ENCODE measurements around the gene KIDINS220. TPM values are rescaled to one million over a fixed set of nuclear protein-coding genes. Genes with fewer than 3 reads are reported as not detected.
A peak's percentile ranks its signal among the peaks of the same experiment; 100 is the strongest.

KIDINS220 gene
- total and polyA plus RNA-seq, 9 of the 15 experiments (the other 6 are each of a cell fraction or from before 2014, with no cell fraction given) = 15.2 to 48.0 (median 34.4) TPM

DNA sequence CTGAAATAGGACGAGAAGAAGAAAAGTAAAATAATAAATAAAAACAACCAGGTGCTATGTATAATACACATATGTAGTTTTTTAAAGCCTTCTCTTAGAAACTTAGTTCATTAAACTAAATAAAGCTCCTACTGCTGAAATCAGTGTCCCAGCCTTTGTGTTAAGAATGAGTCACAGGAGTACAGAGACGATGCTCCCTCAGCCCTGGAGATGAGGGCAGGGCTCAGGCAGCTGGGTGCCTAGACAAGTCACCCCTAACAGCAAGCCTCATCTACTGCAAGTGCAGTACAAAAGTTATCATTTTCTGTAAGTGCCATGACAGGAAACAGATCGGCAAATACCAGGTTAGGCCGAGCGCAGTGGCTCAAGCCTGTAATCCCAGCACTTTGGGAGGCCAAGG, 18.2 kb downstream of the KIDINS220 start:
- FAIRE-seq = no peak
- Histone ChIP-seq H3K4me3 (no peak overlapping the region), H3K4me2 (ENCODE audit: insufficient read depth, low read length) (no peak overlapping the region)

DNA sequence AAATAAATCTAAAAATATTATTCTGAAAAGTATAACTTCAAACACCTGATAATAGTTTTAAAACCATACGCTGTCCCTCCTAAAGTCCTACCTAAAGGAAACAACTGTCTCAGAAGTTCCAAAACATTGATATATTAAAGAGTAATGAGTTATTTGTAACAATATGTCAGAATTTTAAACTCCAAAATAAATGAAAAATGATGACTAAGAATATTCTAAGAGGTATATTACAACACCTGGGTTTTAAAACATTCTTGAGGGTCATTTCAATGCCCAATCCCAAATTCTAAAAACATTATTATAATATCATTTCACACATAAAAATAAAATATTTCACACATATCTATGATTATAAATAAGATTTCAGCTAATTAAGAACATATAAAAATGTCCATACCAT, 20.2 kb downstream of the KIDINS220 start:
- H3K4me3 ChIP-seq = no peak overlapping the region
- H3K9ac ChIP-seq (ENCODE audit: insufficient read depth in 1 of 2, low read depth in 2 of 2, low read length in 2 of 2) = no peak overlapping the region
- no peaks in the 10 kb centered on the region for H3K27me3 ChIP-seq (ENCODE audit: control insufficient read depth in 2 of 2, insufficient read depth in 2 of 2, low read length in 2 of 2)
- in situ Hi-C loops (cut with MboI) (no loop called here), intact Hi-C loops (cut with micrococcal nuclease) (no loop called here)
- H3K9me3 ChIP-seq (replicated peaks; ENCODE audit: control insufficient read depth, insufficient read depth, low read depth, low read length) = no peaks in the 10 kb centered on the region
- 100% methylated on average over 1 of the region's 1 CpG for WGBS (ENCODE audit: insufficient coverage, low coverage, missing lambda C conversion rate)
- H3K9me1 ChIP-seq (ENCODE audit: control insufficient read depth, insufficient read depth, low read length) = no peaks in the 10 kb centered on the region
- no peak overlapping the region for H3K27ac ChIP-seq (ENCODE audit: extremely low read depth, low read depth, low read length)
- no TSS peak for BruUV-seq (replicated peaks)
- CTCF ChIA-PET (ENCODE audit: low intra/inter-chr PET ratio) = no interaction called here
- H4K20me1 ChIP-seq (replicated peaks; ENCODE audit: control insufficient read depth, insufficient read depth, low read length) = no peaks in the 10 kb centered on the region
- H3K4me2 ChIP-seq (ENCODE audit: insufficient read depth, low read length) = no peak overlapping the region
- ATAC-seq (no peak), DNase-seq (ENCODE audit: extremely low read depth in 1 of 4, low spot score in 3 of 4) (no peak), FAIRE-seq (no peak)
- H3K79me2 ChIP-seq (ENCODE audit: control insufficient read depth, insufficient read depth, low read length) = no peaks in the 10 kb centered on the region
- no peaks in the 10 kb centered on the region for H3K4me1 ChIP-seq (replicated peaks in 1 of 2; ENCODE audit: control insufficient read depth in 2 of 2, insufficient read depth in 2 of 2, low read length in 2 of 2)
- H2AFZ ChIP-seq (ENCODE audit: low read depth, low read length) = no peak overlapping the region
- POLR2A ChIA-PET = interaction anchor here (1.0 kb wide), 1 partner anchor 13 kb away, joined by 3 read pairs; no protein-coding TSS in a partner anchor
- H3K36me3 ChIP-seq (ENCODE audit: control insufficient read depth, insufficient read depth, low read length) = peaks cover 39% of the 10 kb centered on the region; the same call in 2 of the 3 replicates
- TF ChIP-seq MAFF (IDR thresholded peaks at IDR 0.05; ENCODE audit: low read length) = peak; percentile 15; the same call in 1 of the 2 replicates
- TF ChIP-seq, protein P1, sequence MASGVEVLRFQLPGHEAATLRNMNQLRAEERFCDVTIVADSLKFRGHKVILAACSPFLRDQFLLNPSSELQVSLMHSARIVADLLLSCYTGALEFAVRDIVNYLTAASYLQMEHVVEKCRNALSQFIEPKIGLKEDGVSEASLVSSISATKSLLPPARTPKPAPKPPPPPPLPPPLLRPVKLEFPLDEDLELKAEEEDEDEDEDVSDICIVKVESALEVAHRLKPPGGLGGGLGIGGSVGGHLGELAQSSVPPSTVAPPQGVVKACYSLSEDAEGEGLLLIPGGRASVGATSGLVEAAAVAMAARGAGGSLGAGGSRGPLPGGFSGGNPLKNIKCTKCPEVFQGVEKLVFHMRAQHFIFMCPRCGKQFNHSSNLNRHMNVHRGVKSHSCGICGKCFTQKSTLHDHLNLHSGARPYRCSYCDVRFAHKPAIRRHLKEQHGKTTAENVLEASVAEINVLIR (CRISPR knock-in tag; IDR thresholded peaks at IDR 0.05) = no peak
- TF ChIP-seq MAFG (tag; conservative IDR thresholded peaks at IDR 0.05) = peak; percentile 30; the same call in 1 of the 2 replicates
- TF ChIP-seq CBX5 (IDR thresholded peaks at IDR 0.05; ENCODE audit: borderline replicate concordance, low read depth) = no peak
- TF ChIP-seq RAD21 (CRISPR knock-in tag; conservative IDR thresholded peaks at IDR 0.05 in 1 of 2, IDR thresholded peaks at IDR 0.05 in 1 of 2) = no peak
- TF ChIP-seq ZNF316 (IDR thresholded peaks at IDR 0.05) = peak; percentile 83
- TF ChIP-seq C11orf30 (IDR thresholded peaks at IDR 0.05; ENCODE audit: low read depth) = peak; percentile 75; the same call in 1 of the 2 replicates

More for the DNA sequence above, 18.2 kb downstream of the KIDINS220 start:
- in situ Hi-C loops (cut with MboI) = no loop called here
- ChIA-PET CTCF (ENCODE audit: low intra/inter-chr PET ratio) (no interaction called here), POLR2A (interaction anchor here (1.0 to 1.6 kb wide), 3 partner anchors 8 to 15 kb away, joined by 3 to 5 read pairs (median 3); no protein-coding TSS in a partner anchor)
- intact Hi-C loops (cut with micrococcal nuclease) = no loop called here
- H3K9ac ChIP-seq (ENCODE audit: insufficient read depth in 1 of 2, low read depth in 2 of 2, low read length in 2 of 2) = no peak overlapping the region
- no peak overlapping the region for H3K27ac ChIP-seq (ENCODE audit: extremely low read depth, low read depth, low read length)
- no TSS peak for BruUV-seq (replicated peaks)
- H4K20me1 ChIP-seq (replicated peaks; ENCODE audit: control insufficient read depth, insufficient read depth, low read length) = no peaks in the 10 kb centered on the region
- no peak overlapping the region for H2AFZ ChIP-seq (ENCODE audit: low read depth, low read length)
- 76% methylated on average over 5 of the region's 5 CpGs for WGBS (ENCODE audit: insufficient coverage, low coverage, missing lambda C conversion rate)
- no peaks in the 10 kb centered on the region for H3K4me1 ChIP-seq (replicated peaks in 1 of 2; ENCODE audit: control insufficient read depth in 2 of 2, insufficient read depth in 2 of 2, low read length in 2 of 2)
- ATAC-seq (no peak; the same call in 2 of the 3 replicates), DNase-seq (ENCODE audit: extremely low read depth in 1 of 4, low spot score in 3 of 4) (no peak)
- peaks cover 38% of the 10 kb centered on the region; the same call in 2 of the 3 replicates for H3K36me3 ChIP-seq (ENCODE audit: control insufficient read depth, insufficient read depth, low read length)
- H3K9me3 ChIP-seq (replicated peaks; ENCODE audit: control insufficient read depth, insufficient read depth, low read depth, low read length) = no peaks in the 10 kb centered on the region
- H3K27me3 ChIP-seq (ENCODE audit: control insufficient read depth in 2 of 2, insufficient read depth in 2 of 2, low read length in 2 of 2) = no peaks in the 10 kb centered on the region
- H3K9me1 ChIP-seq (ENCODE audit: control insufficient read depth, insufficient read depth, low read length) = no peaks in the 10 kb centered on the region
- TF ChIP-seq RBM17 (IDR thresholded peaks at IDR 0.05; ENCODE audit: borderline replicate concordance, low read depth, low read length) = no peak
- TF ChIP-seq POU5F1 (IDR thresholded peaks at IDR 0.05; ENCODE audit: borderline replicate concordance, low read depth, low read length, partially characterized antibody) = no peak
- no peak for TF ChIP-seq TARDBP (IDR thresholded peaks at IDR 0.05)
- TF ChIP-seq SMARCE1 (IDR thresholded peaks at IDR 0.05) = no peak
- TF ChIP-seq NFXL1 (CRISPR knock-in tag; IDR thresholded peaks at IDR 0.05) = no peak
- no peak for TF ChIP-seq CHD4 (IDR thresholded peaks at IDR 0.05; ENCODE audit: insufficient read depth, insufficient replicate concordance, low read depth, low read length, poor library complexity, severe bottlenecking)
- H3K79me2 ChIP-seq (ENCODE audit: control insufficient read depth, insufficient read depth, low read length) = no peaks in the 10 kb centered on the region

Data from K562 (cell line).